HepG2 (cell line): ENCODE data around the gene PPP2R2B. TPM values are rescaled to one million over a fixed set of nuclear protein-coding genes. Genes with fewer than 3 reads are reported as not detected.
A peak's percentile ranks its signal among the peaks of the same experiment; 100 is the strongest.

Experiments
- ATM ChIP-seq: fragments of 450-650 bp; IDR thresholded peaks from 2 replicates; pipeline ENCODE4 v1.7.1; 2017; ENCODE audit warnings: mild to moderate bottlenecking, borderline replicate concordance
- FOXO1 ChIP-seq: sonication (generic); formaldehyde crosslinking; IDR thresholded peaks from 2 replicates; pipeline ENCODE4 v1.4.0; 2020; ENCODE audit warnings: missing genetic modification reagents
- GLMP ChIP-seq: sonication (generic); formaldehyde crosslinking; IDR thresholded peaks from 2 replicates; pipeline ENCODE4 v1.9.0; 2021; ENCODE audit warnings: missing genetic modification reagents, mild to moderate bottlenecking, borderline replicate concordance
- HIVEP1 ChIP-seq: sonication (generic); formaldehyde crosslinking; IDR thresholded peaks from 2 replicates; pipeline ENCODE4 v1.4.0; 2020; ENCODE audit warnings: mild to moderate bottlenecking, missing genetic modification reagents
- JUNB ChIP-seq: sonication (generic); formaldehyde crosslinking; IDR thresholded peaks from 2 replicates; pipeline ENCODE4 v1.8.0; 2022; ENCODE audit warnings: missing genetic modification reagents, mild to moderate bottlenecking, borderline replicate concordance
- LBX2 ChIP-seq: sonication (generic); formaldehyde crosslinking; IDR thresholded peaks from 2 replicates; pipeline ENCODE4 v1.5.0; 2020; ENCODE audit warnings: missing genetic modification reagents, mild to moderate bottlenecking, borderline replicate concordance
- NFE2L1 ChIP-seq: sonication (generic); formaldehyde crosslinking; IDR thresholded peaks from 2 replicates; pipeline ENCODE4 v1.4.0; 2020; ENCODE audit warnings: missing genetic modification reagents, mild to moderate bottlenecking, borderline replicate concordance
- NR2F2 ChIP-seq: IDR thresholded peaks from 2 replicates; pipeline ENCODE4 v1.6.1; 2012; ENCODE audit warnings: low read depth, inconsistent platforms, borderline replicate concordance
- POLR2AphosphoS5 ChIP-seq: IDR thresholded peaks from 2 replicates; pipeline ENCODE4 v1.6.1; 2012; ENCODE audit warnings: low read depth, low read length
- SATB2 ChIP-seq: sonication (generic); formaldehyde crosslinking; IDR thresholded peaks from 2 replicates; pipeline ENCODE4 v1.5.0; 2020; ENCODE audit warnings: missing genetic modification reagents
- SMAD1 ChIP-seq: sonication (generic); formaldehyde crosslinking; IDR thresholded peaks from 2 replicates; pipeline ENCODE4 v1.4.0; 2020; ENCODE audit warnings: missing genetic modification reagents, low read depth, mild to moderate bottlenecking, borderline replicate concordance
- SRSF1 ChIP-seq: fragments of 200-400 bp; formaldehyde crosslinking; optimal IDR thresholded peaks from 2 replicates; pipeline ENCODE3; 2017; ENCODE audit warnings: mild to moderate bottlenecking, low read depth, low read length, moderate library complexity
- TEAD3 ChIP-seq: optimal IDR thresholded peaks from 2 replicates; pipeline ENCODE3; 2016; ENCODE audit warnings: borderline replicate concordance
- ZFP36L1 ChIP-seq: sonication (generic); formaldehyde crosslinking; IDR thresholded peaks from 2 replicates; pipeline ENCODE4 v1.8.0; 2022; ENCODE audit warnings: mild to moderate bottlenecking, missing genetic modification reagents, moderate library complexity
- ZFP82 ChIP-seq: sonication (generic); formaldehyde crosslinking; IDR thresholded peaks from 2 replicates; pipeline ENCODE4 v1.5.1; 2020; ENCODE audit warnings: mild to moderate bottlenecking, missing genetic modification reagents, borderline replicate concordance
- ZFP90 ChIP-seq: sonication (generic); formaldehyde crosslinking; IDR thresholded peaks from 2 replicates; pipeline ENCODE4 v1.8.0; 2022; ENCODE audit warnings: missing genetic modification reagents, mild to moderate bottlenecking, inconsistent platforms, borderline replicate concordance
- ZKSCAN5 ChIP-seq: sonication (generic); formaldehyde crosslinking; IDR thresholded peaks from 2 replicates; pipeline ENCODE4 v1.5.1; 2020; ENCODE audit warnings: mild to moderate bottlenecking, missing genetic modification reagents
- ZNF451 ChIP-seq: sonication (generic); formaldehyde crosslinking; IDR thresholded peaks from 2 replicates; pipeline ENCODE4 v1.5.0; 2020; ENCODE audit warnings: mild to moderate bottlenecking, missing genetic modification reagents
- ZNF550 ChIP-seq: sonication (generic); formaldehyde crosslinking; IDR thresholded peaks from 2 replicates; pipeline ENCODE4 v1.4.0; 2020; ENCODE audit warnings: mild to moderate bottlenecking, missing genetic modification reagents, borderline replicate concordance
- ZNF572 ChIP-seq: sonication (generic); formaldehyde crosslinking; IDR thresholded peaks from 2 replicates; pipeline ENCODE4 v1.5.1; 2020; ENCODE audit warnings: mild to moderate bottlenecking, missing genetic modification reagents
- ZNF605 ChIP-seq: sonication (generic); formaldehyde crosslinking; IDR thresholded peaks from 2 replicates; pipeline ENCODE4 v1.8.0; 2022; ENCODE audit warnings: mild to moderate bottlenecking, missing genetic modification reagents
- ZNF614 ChIP-seq: IDR thresholded peaks from 2 replicates; pipeline ENCODE4 v1.6.1; 2018; ENCODE audit warnings: missing biosample characterization, missing genetic modification reagents, inconsistent platforms, borderline replicate concordance
- polyA plus RNA-seq, 8 experiments: library from polyadenylated mRNA; depleted of rRNA in 3 of 8; stranded (reverse) in 7 of 8; unstranded in 1 of 8; fragments of >200 nt; fragmentation: Illumina TruSeq in 4 of 8; extraction: Trizol in 4 of 8; gene quantifications; 2 replicates each; pipeline versions ENCODE4 v1.2.1 to v1.2.3, GENCODE V29; 2011 to 2016; ENCODE audit warnings: low read depth in 4 of 8, missing spikeins in 1 of 8, mixed read lengths in 1 of 8; ENCODE audit not compliant: insufficient read depth in 1 of 8
- total RNA-seq, 5 experiments: library from RNA; depleted of rRNA; stranded (reverse); fragments of >200 nt; fragmentation: Illumina TruSeq; extraction: Trizol; gene quantifications; 2 replicates each; pipeline ENCODE4 v1.2.3, GENCODE V29; 2016; ENCODE audit warnings: low read depth in 1 of 5
- TF ChIP-seq, protein P1 (sequence below): sonication (generic); formaldehyde crosslinking; IDR thresholded peaks from 2 replicates; pipeline ENCODE4 v1.4.0; 2020; ENCODE audit warnings: missing genetic modification reagents
- TF ChIP-seq, protein P2 (sequence below): sonication (generic); formaldehyde crosslinking; conservative IDR thresholded peaks from 2 replicates; pipeline ENCODE4 v1.4.0; 2020; ENCODE audit warnings: mild to moderate bottlenecking, missing genetic modification reagents, moderate library complexity
- TF ChIP-seq, protein P3 (sequence below): sonication (generic); formaldehyde crosslinking; IDR thresholded peaks from 2 replicates; pipeline ENCODE4 v1.8.0; 2022; ENCODE audit warnings: low read depth, missing genetic modification reagents

The PPP2R2B gene
- total and polyA plus RNA-seq, 2 of the 13 experiments (the other 11 are each of a cell fraction or from before 2014, with no cell fraction given) = not detected

DNA sequence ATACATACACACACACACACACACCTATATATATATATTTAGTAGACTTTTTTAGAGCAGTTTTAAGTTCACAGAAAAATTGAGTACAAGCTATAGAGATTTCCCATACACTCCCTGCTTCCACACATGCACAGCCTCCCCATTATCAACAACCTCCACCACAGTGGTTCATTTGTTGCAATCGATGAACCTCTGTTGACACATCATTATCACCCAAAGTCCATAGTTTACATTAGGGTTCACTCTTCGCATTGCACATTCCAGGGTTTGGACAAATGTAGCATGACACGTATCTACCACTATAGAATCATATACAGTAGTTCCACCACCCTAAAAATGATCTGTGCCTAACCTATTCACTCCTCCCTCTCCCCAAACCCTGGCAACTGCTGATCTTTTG lies 111.0 kb downstream of the PPP2R2B start (continued):
- no peak for TF ChIP-seq GLMP
- no peak for TF ChIP-seq ZFP90 (CRISPR knock-in tag)
- TF ChIP-seq ZNF451 (CRISPR knock-in tag) = no peak
- no peak for TF ChIP-seq ATM
- no peak for TF ChIP-seq LBX2 (CRISPR knock-in tag)
- TF ChIP-seq SATB2 (CRISPR knock-in tag) = no peak
- TF ChIP-seq, protein P1, sequence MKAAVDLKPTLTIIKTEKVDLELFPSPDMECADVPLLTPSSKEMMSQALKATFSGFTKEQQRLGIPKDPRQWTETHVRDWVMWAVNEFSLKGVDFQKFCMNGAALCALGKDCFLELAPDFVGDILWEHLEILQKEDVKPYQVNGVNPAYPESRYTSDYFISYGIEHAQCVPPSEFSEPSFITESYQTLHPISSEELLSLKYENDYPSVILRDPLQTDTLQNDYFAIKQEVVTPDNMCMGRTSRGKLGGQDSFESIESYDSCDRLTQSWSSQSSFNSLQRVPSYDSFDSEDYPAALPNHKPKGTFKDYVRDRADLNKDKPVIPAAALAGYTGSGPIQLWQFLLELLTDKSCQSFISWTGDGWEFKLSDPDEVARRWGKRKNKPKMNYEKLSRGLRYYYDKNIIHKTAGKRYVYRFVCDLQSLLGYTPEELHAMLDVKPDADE (CRISPR knock-in tag) = no peak
- no peak for TF ChIP-seq ZFP36L1 (CRISPR knock-in tag)
- no peak for TF ChIP-seq ZNF614 (CRISPR knock-in tag)
- TF ChIP-seq, protein P2, sequence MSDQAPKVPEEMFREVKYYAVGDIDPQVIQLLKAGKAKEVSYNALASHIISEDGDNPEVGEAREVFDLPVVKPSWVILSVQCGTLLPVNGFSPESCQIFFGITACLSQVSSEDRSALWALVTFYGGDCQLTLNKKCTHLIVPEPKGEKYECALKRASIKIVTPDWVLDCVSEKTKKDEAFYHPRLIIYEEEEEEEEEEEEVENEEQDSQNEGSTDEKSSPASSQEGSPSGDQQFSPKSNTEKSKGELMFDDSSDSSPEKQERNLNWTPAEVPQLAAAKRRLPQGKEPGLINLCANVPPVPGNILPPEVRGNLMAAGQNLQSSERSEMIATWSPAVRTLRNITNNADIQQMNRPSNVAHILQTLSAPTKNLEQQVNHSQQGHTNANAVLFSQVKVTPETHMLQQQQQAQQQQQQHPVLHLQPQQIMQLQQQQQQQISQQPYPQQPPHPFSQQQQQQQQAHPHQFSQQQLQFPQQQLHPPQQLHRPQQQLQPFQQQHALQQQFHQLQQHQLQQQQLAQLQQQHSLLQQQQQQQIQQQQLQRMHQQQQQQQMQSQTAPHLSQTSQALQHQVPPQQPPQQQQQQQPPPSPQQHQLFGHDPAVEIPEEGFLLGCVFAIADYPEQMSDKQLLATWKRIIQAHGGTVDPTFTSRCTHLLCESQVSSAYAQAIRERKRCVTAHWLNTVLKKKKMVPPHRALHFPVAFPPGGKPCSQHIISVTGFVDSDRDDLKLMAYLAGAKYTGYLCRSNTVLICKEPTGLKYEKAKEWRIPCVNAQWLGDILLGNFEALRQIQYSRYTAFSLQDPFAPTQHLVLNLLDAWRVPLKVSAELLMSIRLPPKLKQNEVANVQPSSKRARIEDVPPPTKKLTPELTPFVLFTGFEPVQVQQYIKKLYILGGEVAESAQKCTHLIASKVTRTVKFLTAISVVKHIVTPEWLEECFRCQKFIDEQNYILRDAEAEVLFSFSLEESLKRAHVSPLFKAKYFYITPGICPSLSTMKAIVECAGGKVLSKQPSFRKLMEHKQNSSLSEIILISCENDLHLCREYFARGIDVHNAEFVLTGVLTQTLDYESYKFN = peak; percentile 86
- no peak for TF ChIP-seq JUNB (CRISPR knock-in tag)
- TF ChIP-seq SRSF1 = no peak
- no peak for TF ChIP-seq ZNF550 (CRISPR knock-in tag)
- TF ChIP-seq NFE2L1 (CRISPR knock-in tag) = no peak
- no peak for TF ChIP-seq HIVEP1
- no peak for TF ChIP-seq POLR2AphosphoS5
- TF ChIP-seq NR2F2 = no peak
- TF ChIP-seq ZNF572 = no peak
- TF ChIP-seq FOXO1 (CRISPR knock-in tag) = peak; percentile 59; the same call in 1 of the 2 replicates
- TF ChIP-seq ZKSCAN5 = no peak
- TF ChIP-seq, protein P3, sequence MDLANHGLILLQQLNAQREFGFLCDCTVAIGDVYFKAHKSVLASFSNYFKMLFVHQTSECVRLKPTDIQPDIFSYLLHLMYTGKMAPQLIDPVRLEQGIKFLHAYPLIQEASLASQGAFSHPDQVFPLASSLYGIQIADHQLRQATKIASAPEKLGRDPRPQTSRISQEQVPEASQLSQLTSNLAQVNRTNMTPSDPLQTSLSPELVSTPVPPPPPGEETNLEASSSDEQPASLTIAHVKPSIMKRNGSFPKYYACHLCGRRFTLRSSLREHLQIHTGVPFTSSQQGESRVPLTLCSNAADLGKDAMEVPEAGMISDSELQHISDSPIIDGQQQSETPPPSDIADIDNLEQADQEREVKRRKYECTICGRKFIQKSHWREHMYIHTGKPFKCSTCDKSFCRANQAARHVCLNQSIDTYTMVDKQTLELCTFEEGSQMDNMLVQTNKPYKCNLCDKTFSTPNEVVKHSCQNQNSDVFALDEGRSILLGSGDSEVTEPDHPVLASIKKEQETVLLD (CRISPR knock-in tag) = no peak
- peak; percentile 94 for TF ChIP-seq TEAD3 (CRISPR knock-in tag)
- TF ChIP-seq ZFP82 (CRISPR knock-in tag) = no peak
- no peak for TF ChIP-seq ZNF605 (CRISPR knock-in tag)
- no peak for TF ChIP-seq SMAD1 (CRISPR knock-in tag)
